Neural cell (in vitro differentiated cells): Measurements from ENCODE around the gene FN3KRP. TPM values are rescaled to one million over a fixed set of nuclear protein-coding genes. Genes with fewer than 3 reads are reported as not detected.

ENCODE experiments used
- H2AFZ ChIP-seq: fragments of 200-600, 300-800 bp; sonication (generic), shearing (Covaris generic); 2 replicates; pipeline ENCODE4 v1.6.0; 2014; ENCODE audit warnings: low read depth, mild to moderate bottlenecking, antibody characterized with exemption, low read length, moderate library complexity
- H3F3A ChIP-seq: fragments of 200-600 bp; shearing (Covaris generic); 2 replicates; pipeline ENCODE4 v1.6.1; 2016; ENCODE audit warnings: mild to moderate bottlenecking, moderate library complexity, mixed read lengths, antibody characterized with exemption, low read length; ENCODE audit not compliant: insufficient read depth, poor library complexity, severe bottlenecking
- H3K27ac ChIP-seq: fragments of 200-600, 300-800 bp; sonication (generic), shearing (Covaris generic); 2 replicates; pipeline ENCODE4 v1.5.1; 2014; ENCODE audit warnings: mild to moderate bottlenecking, low read length, moderate library complexity
- H3K27me3 ChIP-seq: fragments of 300-800, 200-600 bp; sonication (generic), shearing (Covaris generic); 2 replicates; pipeline ENCODE4 v1.6.0; 2014; ENCODE audit warnings: mild to moderate bottlenecking, low read depth, low read length, moderate library complexity; ENCODE audit not compliant: insufficient read depth
- H3K36me3 ChIP-seq: fragments of 300-800, 200-600 bp; sonication (generic), shearing (Covaris generic); 2 replicates; pipeline ENCODE4 v1.5.1; 2014; ENCODE audit warnings: mild to moderate bottlenecking, antibody characterized with exemption, low read length, moderate library complexity; ENCODE audit not compliant: insufficient read depth
- H3K4me2 ChIP-seq: fragments of 300-800, 200-600 bp; sonication (generic), shearing (Covaris generic); 2 replicates; pipeline ENCODE4 v1.6.0; 2014; ENCODE audit warnings: mild to moderate bottlenecking, low read length
- H3K4me3 ChIP-seq: fragments of 300-800, 200-600 bp; sonication (generic), shearing (Covaris generic); 2 replicates; pipeline ENCODE4 v1.5.1; 2014; ENCODE audit warnings: mild to moderate bottlenecking, low read length, moderate library complexity
- H3K79me2 ChIP-seq: fragments of 200-600 bp; shearing (Covaris generic); replicated peaks from 2 replicates; pipeline ENCODE4 v1.6.0; 2014; ENCODE audit warnings: mild to moderate bottlenecking, low read length, moderate library complexity; ENCODE audit not compliant: insufficient read depth
- H3K9ac ChIP-seq: fragments of 300-800, 200-600 bp; sonication (generic), shearing (Covaris generic); 2 replicates; pipeline ENCODE4 v1.6.1; 2016; ENCODE audit warnings: mild to moderate bottlenecking, low read length, mixed read lengths
- H3K9me2 ChIP-seq: fragments of 200-600 bp; shearing (Covaris generic); 2 replicates; pipeline ENCODE4 v1.6.1; 2016; ENCODE audit warnings: mild to moderate bottlenecking, low read length, mixed read lengths; ENCODE audit not compliant: insufficient read depth
- H3K9me3 ChIP-seq: fragments of 200-600, 300-800 bp; sonication (generic), shearing (Covaris generic); 2 replicates; pipeline ENCODE4 v1.6.1; 2016; ENCODE audit warnings: mild to moderate bottlenecking, mixed run types, low read length, moderate library complexity, mixed read lengths
- H4K20me1 ChIP-seq: fragments of 200-600 bp; shearing (Covaris generic); 2 replicates; pipeline ENCODE4 v1.6.1; 2016; ENCODE audit warnings: mild to moderate bottlenecking, mixed run types; ENCODE audit not compliant: insufficient read depth
- CTCF ChIP-seq: fragments of 450-650 bp; IDR thresholded peaks from 2 replicates; pipeline ENCODE4 v1.5.1; 2014; ENCODE audit warnings: antibody characterized with exemption, mild to moderate bottlenecking, moderate library complexity; ENCODE audit not compliant: poor library complexity, severe bottlenecking
- EP300 ChIP-seq: fragments of 450-650 bp; conservative IDR thresholded peaks from 2 replicates; pipeline ENCODE4 v1.6.1; 2014; ENCODE audit warnings: antibody characterized with exemption, mild to moderate bottlenecking, moderate library complexity; ENCODE audit not compliant: poor library complexity, severe bottlenecking
- EZH2 ChIP-seq: fragments of 200-600, 300-800 bp; shearing (Covaris generic), sonication (generic); IDR thresholded peaks from 2 replicates; pipeline ENCODE4 v1.6.1; 2014; ENCODE audit warnings: antibody characterized with exemption, low read length, borderline replicate concordance, mild to moderate bottlenecking; ENCODE audit not compliant: insufficient read depth, poor library complexity, severe bottlenecking
- MXI1 ChIP-seq: fragments of 450-650 bp; conservative IDR thresholded peaks from 2 replicates; pipeline ENCODE4 v1.6.1; 2014; ENCODE audit warnings: antibody characterized with exemption, mild to moderate bottlenecking; ENCODE audit not compliant: poor library complexity, severe bottlenecking
- POLR2AphosphoS5 ChIP-seq: IDR thresholded peaks from 2 replicates; pipeline ENCODE4 v1.6.1; 2012
- RAD21 ChIP-seq: fragments of 450-650 bp; conservative IDR thresholded peaks from 2 replicates; pipeline ENCODE4 v1.6.1; 2014; ENCODE audit warnings: antibody characterized with exemption, mild to moderate bottlenecking, moderate library complexity
- SMC3 ChIP-seq: fragments of 450-650 bp; conservative IDR thresholded peaks from 2 replicates; pipeline ENCODE4 v1.6.1; 2014; ENCODE audit warnings: antibody characterized with exemption, mild to moderate bottlenecking, moderate library complexity; ENCODE audit not compliant: poor library complexity
- TAF1 ChIP-seq: IDR thresholded peaks from 2 replicates; pipeline ENCODE4 v1.6.1; 2012; ENCODE audit warnings: low read depth
- polyA plus RNA-seq: library from polyadenylated mRNA; depleted of rRNA; stranded (reverse); fragments of >200 nt; gene quantifications from 2 replicates; pipeline ENCODE4 v1.2.3, GENCODE V29; 2014
- TF ChIP-seq, protein P1 (sequence below): IDR thresholded peaks from 2 replicates; pipeline ENCODE4 v1.6.1; 2012; ENCODE audit warnings: borderline replicate concordance

The FN3KRP gene
- polyA plus RNA-seq, 1 donor from 2014 or later: 32.7 TPM

DNA sequence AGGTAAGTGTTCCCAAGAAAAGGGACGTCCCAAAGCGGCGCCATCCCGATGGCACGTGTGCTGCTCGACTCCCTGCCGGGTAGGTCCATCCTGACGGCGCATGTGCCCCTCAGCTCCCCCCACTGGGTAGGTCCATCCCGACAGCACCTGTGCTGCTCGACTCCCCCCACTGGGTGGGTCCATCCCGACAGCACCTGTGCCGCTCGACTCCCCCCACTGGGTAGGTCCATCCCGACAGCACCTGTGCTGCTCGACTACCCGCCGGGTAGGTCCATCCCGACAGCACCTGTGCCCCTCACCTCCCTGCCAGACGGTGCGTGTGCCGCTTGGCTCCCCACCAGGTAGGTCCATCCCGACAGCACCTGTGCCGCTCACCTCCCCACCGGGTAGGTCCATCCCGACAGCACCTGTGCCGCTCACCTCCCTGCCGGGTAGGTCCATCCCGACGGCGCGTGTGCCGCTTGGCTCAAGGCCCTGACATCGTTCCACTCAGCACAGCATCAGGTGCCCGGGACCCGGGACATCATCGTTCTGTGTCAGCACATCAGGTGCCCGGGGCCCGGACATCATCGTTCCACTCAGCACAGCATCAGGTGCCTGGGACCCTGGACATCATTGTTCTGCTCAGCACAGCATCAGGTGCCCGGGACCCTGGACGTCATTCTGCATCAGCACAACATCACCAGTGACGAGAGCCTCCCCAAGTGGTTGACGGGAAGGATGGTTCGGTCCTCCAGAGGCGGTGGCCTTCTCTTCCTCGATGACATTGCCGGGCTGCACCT lies 13.2 kb downstream of the FN3KRP start:
- TF ChIP-seq EP300 (no peak), SMC3 (no peak), RAD21 (no peak), POLR2AphosphoS5 (no peak), TAF1 (no peak), CTCF (no peak), EZH2 (no peak), MXI1 (no peak)
- TF ChIP-seq, protein P1, sequence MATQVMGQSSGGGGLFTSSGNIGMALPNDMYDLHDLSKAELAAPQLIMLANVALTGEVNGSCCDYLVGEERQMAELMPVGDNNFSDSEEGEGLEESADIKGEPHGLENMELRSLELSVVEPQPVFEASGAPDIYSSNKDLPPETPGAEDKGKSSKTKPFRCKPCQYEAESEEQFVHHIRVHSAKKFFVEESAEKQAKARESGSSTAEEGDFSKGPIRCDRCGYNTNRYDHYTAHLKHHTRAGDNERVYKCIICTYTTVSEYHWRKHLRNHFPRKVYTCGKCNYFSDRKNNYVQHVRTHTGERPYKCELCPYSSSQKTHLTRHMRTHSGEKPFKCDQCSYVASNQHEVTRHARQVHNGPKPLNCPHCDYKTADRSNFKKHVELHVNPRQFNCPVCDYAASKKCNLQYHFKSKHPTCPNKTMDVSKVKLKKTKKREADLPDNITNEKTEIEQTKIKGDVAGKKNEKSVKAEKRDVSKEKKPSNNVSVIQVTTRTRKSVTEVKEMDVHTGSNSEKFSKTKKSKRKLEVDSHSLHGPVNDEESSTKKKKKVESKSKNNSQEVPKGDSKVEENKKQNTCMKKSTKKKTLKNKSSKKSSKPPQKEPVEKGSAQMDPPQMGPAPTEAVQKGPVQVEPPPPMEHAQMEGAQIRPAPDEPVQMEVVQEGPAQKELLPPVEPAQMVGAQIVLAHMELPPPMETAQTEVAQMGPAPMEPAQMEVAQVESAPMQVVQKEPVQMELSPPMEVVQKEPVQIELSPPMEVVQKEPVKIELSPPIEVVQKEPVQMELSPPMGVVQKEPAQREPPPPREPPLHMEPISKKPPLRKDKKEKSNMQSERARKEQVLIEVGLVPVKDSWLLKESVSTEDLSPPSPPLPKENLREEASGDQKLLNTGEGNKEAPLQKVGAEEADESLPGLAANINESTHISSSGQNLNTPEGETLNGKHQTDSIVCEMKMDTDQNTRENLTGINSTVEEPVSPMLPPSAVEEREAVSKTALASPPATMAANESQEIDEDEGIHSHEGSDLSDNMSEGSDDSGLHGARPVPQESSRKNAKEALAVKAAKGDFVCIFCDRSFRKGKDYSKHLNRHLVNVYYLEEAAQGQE: no peak
- H3K4me3 ChIP-seq: no peak overlapping the region
- H2AFZ ChIP-seq: no peak overlapping the region
- no peaks in the 10 kb centered on the region for H3K9me2 ChIP-seq
- H3K9ac ChIP-seq: no peak overlapping the region
- H3K27ac ChIP-seq: no peak overlapping the region
- H3K27me3 ChIP-seq: no peaks in the 10 kb centered on the region
- H3K36me3 ChIP-seq: no peaks in the 10 kb centered on the region
- no peaks in the 10 kb centered on the region for H3K79me2 ChIP-seq
- no peaks in the 10 kb centered on the region for H4K20me1 ChIP-seq
- H3K9me3 ChIP-seq: no peaks in the 10 kb centered on the region
- H3F3A ChIP-seq: no peaks in the 10 kb centered on the region
- no peak overlapping the region for H3K4me2 ChIP-seq

DNA sequence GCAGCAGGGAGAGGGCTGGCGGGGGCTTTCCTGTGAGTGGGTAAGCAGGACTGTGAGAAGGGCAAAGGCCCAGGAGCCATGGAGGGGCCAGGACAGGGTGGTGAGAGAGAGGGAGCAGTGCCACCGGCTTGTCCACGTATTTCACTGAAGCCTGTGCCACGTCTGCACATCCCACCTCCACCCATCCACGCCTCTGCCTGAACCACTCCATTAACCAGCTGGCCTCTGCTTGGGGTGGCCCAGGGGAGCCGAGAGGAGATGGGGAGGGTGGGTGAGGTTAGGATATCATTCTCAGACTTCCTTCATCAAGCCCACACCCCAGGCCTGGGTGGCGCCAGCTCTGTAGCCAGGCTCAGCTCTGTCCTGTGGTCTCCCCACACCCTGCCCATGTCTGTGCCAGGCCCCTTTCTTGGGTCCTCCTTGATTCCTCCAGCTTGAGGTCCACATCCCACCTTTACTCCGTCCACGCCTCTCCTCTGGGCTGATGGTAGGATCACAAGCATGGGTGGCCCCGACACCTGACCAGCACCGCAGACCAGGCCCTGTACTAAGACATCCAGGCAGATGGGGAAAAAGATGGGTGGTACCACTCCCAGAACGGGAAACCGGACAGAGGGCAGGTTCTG lies 15.7 kb downstream of the FN3KRP start:
- no peaks in the 10 kb centered on the region for H3K36me3 ChIP-seq
- no peak overlapping the region for H3K4me3 ChIP-seq
- H3K9me2 ChIP-seq: no peaks in the 10 kb centered on the region
- H3F3A ChIP-seq: no peaks in the 10 kb centered on the region
- H3K79me2 ChIP-seq: no peaks in the 10 kb centered on the region
- no peak overlapping the region for H3K27ac ChIP-seq
- H3K9ac ChIP-seq: no peak overlapping the region
- no peak for TF ChIP-seq EZH2
- no peaks in the 10 kb centered on the region for H4K20me1 ChIP-seq
- no peaks in the 10 kb centered on the region for H3K27me3 ChIP-seq
- no peaks in the 10 kb centered on the region for H3K9me3 ChIP-seq
- no peak overlapping the region for H2AFZ ChIP-seq
- H3K4me2 ChIP-seq: no peak overlapping the region
